Stimulated activated naive CD8-positive, alpha-beta T cell treated with anti-CD3 and anti-CD28 coated beads, Interleukin-15, amount 100 ng/mL, for 72 hours (primary cell): ENCODE results near the gene USP35.
"Not testable (repeated sequence)": the region's sequence is repeated elsewhere in the genome, so short reads cannot be mapped to it uniquely, and the experiment has no call there.

Source experiments
- ATAC-seq: fragments of 150-1000 bp; cut with Tn5 transposase; 2 replicates; pipeline ENCODE4 v1.10.0; 2021; ENCODE audit warnings: mild to moderate bottlenecking, moderate library complexity
- DNase-seq, 2 donors: peaks; one replicate each; pipeline ENCODE4 v3.0.0; 2021 to 2022
- H3K27ac Mint-ChIP-seq, 2 donors: one replicate each; pipeline ENCODE4 v1.8.0; 2022; ENCODE audit warnings: mild to moderate bottlenecking in 2 of 2, mixed read lengths in 2 of 2, moderate library complexity in 2 of 2
- H3K27me3 Mint-ChIP-seq: one replicate; pipeline ENCODE4 v1.8.0; 2022; ENCODE audit warnings: mixed read lengths
- H3K4me1 Mint-ChIP-seq: one replicate; pipeline ENCODE4 v1.8.0; 2022; ENCODE audit warnings: mild to moderate bottlenecking, mixed read lengths
- H3K4me3 Mint-ChIP-seq, 2 donors: one replicate each; pipeline ENCODE4 v1.8.0; 2022; ENCODE audit warnings: mild to moderate bottlenecking in 2 of 2, mixed read lengths in 2 of 2, moderate library complexity in 1 of 2
- H3K9me3 Mint-ChIP-seq, 2 donors: one replicate each; pipeline ENCODE4 v1.8.0; 2022; ENCODE audit warnings: mixed read lengths in 2 of 2

Gene USP35

DNA sequence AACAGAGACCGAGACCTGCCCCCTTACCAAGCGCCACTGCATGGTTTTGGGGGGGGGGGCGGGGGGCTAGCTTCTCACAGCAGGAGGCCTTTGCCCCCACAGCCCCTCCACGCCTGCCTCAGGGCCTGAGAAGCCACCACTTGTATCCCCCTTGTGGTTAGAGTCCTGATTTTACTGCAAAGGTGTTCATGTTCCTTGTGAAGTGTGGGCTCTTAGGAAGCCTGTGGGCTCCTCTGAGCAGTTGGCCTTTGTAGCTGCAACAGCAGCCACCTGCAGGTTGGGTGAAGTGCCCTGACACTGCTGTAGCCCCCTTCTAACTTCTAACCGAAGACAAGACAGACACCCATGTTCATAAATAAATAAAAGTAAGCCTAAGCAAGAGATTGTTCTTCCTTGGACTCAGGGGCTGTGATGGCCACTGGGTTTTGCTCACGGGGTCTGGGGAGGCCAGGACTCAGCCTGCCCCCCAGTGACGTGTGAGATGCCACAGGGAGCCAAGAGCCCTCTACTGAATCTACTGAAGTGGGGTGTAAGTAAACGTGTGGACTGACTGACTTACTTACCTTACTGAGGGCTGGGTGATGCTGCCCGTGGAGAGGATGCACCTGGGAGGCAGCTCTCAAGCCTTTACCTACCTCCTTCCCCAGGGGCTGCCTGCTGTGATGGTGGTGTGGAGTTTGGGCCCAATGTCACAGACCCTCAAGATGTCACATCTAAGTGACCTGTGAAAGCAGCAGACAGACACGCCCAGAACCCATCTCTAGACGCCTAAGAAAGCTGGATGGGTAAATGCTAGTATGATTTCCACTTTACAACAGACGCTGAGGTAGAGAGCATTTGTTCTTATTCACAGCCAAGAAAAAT is 25.8 kb downstream of the USP35 start:
- Mint-ChIP-seq H3K9me3 (no peaks in the 10 kb centered on the region), H3K27me3 (no peaks in the 10 kb centered on the region), H3K4me1 (peaks cover 7% of the 10 kb centered on the region), H3K4me3 (no peak overlapping the region), H3K27ac (no peak overlapping the region)
- DNase-seq (no peak), ATAC-seq (no peak)

DNA sequence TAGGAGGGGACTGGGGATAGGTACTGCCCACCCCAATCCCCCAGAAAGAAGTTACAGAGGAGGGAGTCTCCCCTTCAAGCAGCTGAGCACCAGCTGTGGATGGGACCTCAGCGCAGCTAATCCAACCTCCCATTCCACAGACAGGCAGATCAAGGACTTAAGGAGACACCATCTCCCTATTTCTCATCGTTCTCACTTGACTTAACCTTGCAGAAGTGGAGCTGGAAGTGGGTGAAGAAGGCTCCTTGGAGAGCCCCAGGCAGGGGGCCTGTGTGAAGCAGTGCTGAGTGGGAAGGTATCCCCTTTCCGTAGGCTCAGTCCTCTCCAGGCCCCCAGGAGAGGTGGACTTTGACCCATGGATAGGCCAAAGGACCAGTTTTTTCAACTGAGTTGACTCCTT is 27.3 kb downstream of the USP35 start:
- H3K27ac Mint-ChIP-seq = no peak overlapping the region
- H3K9me3 Mint-ChIP-seq = no peaks in the 10 kb centered on the region
- no peak for DNase-seq
- H3K4me1 Mint-ChIP-seq = peaks cover 20% of the 10 kb centered on the region
- H3K27me3 Mint-ChIP-seq = no peaks in the 10 kb centered on the region
- no peak overlapping the region for H3K4me3 Mint-ChIP-seq
- no peak for ATAC-seq

DNA sequence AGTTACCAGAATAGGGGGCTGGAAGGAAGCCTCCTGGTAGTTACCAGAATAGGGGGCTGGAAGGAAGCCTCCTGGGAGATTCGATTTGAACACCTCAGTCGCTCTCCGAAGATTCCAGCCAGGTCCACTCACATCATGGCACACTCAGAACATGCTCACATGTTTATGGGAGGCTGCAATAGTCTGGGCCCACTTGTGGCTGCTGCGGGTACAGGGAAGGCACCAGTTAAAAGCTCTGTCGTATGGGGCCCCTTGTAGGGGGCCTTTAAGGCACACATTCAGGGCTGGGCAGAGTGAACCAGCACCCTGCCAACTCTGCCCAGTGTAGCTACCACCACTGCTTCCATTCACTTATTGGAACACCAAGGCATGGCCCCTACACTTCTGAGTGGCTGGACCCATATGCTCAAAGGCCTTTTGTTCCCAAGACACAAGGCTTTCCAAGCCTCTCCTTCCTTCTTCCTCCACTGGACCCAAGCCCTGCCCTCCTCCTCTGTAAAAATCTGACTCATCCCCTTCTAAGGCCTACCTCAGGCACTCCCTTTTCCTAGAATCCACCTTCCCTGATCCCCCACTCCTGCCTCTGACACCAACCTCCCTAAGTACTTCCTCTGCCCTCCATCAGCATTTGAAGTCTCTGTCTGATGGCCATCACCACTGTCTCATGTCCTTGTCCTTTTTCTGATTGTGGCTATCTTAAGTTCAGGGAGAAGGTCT is 28.0 kb downstream of the USP35 start:
- no peak overlapping the region for H3K4me3 Mint-ChIP-seq
- peaks cover 22% of the 10 kb centered on the region for H3K4me1 Mint-ChIP-seq
- ATAC-seq (no peak), DNase-seq (no peak)
- H3K27ac Mint-ChIP-seq = no peak overlapping the region
- H3K27me3 Mint-ChIP-seq = no peaks in the 10 kb centered on the region
- H3K9me3 Mint-ChIP-seq = no peaks in the 10 kb centered on the region

DNA sequence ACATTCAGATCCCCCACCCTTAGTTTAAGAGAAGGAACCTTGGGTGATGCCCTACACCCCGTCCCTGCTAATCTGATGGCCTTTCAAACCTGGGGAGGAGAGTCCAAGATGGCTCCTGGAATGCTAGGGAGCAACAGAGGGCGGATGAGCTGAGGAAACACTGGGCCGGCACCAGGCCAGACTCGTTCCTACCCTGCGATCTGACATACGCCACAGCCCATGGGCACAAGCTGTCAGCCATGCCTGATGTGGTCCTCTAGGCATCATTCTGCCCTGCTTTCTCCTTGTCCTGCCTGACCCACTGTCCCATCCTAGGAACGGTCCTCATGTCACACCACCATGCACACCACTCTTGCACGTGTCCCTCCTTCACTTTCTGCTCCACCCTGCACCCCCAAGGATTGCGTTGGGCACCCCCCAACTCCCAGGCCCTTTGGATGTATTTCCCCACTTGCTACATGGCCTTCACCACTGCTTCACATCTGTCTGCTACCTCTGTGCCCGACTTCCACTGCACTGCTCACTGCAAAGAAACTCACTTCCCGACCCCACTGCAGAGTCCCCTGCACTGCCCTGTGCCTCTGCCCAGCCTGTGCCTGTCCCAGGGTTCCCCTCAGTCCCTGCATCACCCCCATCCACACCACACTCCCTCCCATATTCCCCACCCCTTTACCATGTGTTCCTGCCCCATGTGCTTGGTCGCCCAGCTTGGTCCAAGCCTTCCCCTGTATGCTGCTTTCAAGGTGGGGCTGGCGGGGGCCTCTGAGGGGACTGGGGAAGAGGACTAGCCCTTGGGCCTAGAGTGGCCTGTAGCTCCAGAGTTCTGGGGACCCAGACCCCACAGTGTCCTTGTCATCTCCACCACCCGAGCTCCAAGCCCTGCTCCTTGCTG is 29.2 kb downstream of the USP35 start:
- H3K4me1 Mint-ChIP-seq = peaks cover 22% of the 10 kb centered on the region
- ATAC-seq (peak; percentile 8), DNase-seq (peak in 1 of 2 donors; percentile 6)
- no peaks in the 10 kb centered on the region for H3K9me3 Mint-ChIP-seq
- H3K4me3 Mint-ChIP-seq = no peak overlapping the region
- no peaks in the 10 kb centered on the region for H3K27me3 Mint-ChIP-seq
- H3K27ac Mint-ChIP-seq = peak overlapping the region in 1 of 2 donors; percentile 89

DNA sequence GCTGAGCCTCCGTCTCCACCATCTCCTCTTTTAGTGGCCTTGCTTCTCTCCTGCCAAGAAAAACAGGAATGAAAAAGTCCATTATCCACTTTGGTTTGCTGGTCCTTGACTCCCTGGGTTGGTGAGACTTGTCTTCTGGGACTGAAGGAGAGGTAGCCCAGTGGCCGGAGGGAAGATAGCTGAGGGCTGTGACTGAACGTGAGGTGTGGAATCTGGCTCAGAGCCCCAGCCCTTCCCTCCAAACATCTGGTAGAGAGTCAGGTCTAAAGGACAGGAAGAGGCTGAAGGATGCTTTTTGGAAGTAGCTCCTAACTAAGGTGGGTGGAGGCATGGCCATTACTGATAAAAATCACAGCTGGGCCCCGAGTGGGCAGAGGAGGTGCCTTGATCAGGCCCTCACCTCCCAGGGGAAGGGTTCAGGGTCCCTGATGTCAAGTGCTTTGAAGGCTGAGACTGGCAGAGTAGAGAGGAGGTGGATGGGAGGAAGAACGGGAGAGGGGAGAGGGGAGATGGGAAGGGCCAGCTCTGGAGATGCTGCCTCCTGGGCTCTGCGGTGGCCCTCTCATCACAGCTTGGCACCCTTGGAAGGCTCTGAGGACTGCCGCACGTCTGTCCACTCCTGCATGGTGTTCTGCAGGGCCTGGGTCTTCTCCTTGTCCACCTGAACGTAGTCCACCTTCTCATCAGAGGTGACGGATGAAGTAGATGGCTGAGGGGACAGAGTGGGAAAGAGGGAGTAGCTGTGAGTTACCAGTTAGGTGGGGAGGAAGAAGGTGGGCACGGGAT is 30.2 kb downstream of the USP35 start:
- DNase-seq (peak in 1 of 2 donors; percentile 6), ATAC-seq (no peak)
- H3K27me3 Mint-ChIP-seq = no peaks in the 10 kb centered on the region
- peak overlapping the region in 1 of 2 donors; percentile 89 for H3K27ac Mint-ChIP-seq
- peaks cover 28% of the 10 kb centered on the region for H3K4me1 Mint-ChIP-seq
- H3K4me3 Mint-ChIP-seq = no peak overlapping the region
- no peaks in the 10 kb centered on the region for H3K9me3 Mint-ChIP-seq

DNA sequence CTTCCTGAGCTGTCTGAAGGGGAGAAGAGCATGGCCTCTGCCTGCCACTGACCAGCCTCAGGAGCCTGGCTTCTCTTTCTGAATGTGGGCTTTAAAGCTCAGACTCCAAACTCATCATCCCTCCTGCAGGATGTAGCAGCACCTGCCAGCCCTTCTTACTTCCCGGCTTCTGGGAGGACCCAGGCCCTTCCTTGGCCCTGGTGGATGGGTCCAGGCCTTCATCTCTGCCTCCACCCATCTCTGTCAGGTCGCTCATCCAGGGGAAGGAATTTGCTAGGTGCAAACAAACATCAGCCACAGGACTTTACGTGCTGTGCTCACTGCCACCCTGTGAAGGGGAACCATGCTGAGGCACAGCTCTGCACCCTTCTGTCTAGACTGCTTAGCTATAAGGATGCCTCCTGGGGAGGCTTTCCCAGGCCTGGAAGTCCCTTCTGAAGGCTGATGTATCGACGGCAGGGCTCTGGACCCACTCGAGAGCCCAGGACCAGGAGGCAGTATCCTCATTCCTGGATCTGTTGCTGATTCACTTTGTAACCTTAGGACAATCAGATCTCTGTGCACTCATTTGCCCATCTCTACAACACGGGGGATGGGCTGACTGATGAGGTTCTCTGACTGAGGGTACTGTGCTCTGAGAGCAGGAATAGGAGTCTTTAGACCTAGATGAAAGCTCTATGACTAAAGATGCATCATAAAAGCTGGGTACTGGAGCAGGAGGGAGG is 30.9 kb downstream of the USP35 start:
- H3K4me3 Mint-ChIP-seq = no peak overlapping the region
- no peaks in the 10 kb centered on the region for H3K9me3 Mint-ChIP-seq
- H3K4me1 Mint-ChIP-seq = peaks cover 28% of the 10 kb centered on the region
- peak in 1 of 2 donors; percentile 2 for DNase-seq
- no peaks in the 10 kb centered on the region for H3K27me3 Mint-ChIP-seq
- H3K27ac Mint-ChIP-seq = peak overlapping the region in 1 of 2 donors; percentile 82
- no peak for ATAC-seq

DNA sequence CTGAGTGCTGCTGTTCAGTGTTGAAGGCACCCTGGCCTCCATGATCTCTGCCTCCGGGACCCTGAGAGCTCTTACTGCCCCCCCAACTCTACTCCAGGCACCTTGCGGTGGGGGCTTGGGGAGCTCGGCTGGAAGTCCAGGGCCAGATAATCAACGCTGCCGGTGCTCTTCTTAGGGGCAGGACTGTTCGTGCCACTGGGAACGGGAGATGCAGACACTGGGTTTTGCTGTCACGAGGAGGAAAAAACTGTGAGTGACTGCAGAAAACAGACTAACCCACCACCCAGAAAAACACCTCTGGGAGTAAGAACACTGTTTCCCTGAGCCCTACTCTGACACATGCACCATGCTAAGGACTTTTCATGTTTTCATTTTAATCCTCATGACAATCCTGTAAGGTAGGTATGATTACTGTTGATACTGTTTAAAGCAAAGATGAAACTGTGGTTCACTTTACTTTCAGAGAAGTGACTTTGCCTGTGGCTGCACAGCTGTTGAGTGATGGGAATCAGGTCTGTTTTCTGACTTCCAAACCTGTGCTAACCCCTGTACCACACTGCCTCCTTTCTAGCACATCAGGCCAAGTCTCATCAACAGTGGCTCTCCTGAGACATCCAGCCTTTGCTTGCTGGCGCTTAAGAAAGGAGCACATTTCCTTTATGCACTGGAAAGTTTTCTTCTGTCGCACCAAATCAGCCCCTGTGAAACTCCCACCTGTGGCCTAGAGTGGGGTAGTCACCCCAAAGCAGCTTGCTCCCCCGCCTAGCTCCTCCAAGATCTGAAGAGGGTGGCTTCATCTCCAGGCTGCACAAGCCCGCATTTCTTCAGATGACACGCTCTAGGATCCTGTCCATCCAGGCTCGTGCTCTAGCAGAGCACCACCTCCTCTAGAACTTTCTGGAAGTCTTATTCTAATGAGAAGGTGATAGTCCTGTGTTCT is 31.8 kb downstream of the USP35 start:
- DNase-seq = peak in 1 of 2 donors; percentile 6
- Mint-ChIP-seq H3K4me3 (no peak overlapping the region), H3K4me1 (peaks cover 28% of the 10 kb centered on the region), H3K27ac (peak overlapping the region; percentile 82 to 91), H3K27me3 (no peaks in the 10 kb centered on the region), H3K9me3 (no peaks in the 10 kb centered on the region)
- ATAC-seq = no peak

DNA sequence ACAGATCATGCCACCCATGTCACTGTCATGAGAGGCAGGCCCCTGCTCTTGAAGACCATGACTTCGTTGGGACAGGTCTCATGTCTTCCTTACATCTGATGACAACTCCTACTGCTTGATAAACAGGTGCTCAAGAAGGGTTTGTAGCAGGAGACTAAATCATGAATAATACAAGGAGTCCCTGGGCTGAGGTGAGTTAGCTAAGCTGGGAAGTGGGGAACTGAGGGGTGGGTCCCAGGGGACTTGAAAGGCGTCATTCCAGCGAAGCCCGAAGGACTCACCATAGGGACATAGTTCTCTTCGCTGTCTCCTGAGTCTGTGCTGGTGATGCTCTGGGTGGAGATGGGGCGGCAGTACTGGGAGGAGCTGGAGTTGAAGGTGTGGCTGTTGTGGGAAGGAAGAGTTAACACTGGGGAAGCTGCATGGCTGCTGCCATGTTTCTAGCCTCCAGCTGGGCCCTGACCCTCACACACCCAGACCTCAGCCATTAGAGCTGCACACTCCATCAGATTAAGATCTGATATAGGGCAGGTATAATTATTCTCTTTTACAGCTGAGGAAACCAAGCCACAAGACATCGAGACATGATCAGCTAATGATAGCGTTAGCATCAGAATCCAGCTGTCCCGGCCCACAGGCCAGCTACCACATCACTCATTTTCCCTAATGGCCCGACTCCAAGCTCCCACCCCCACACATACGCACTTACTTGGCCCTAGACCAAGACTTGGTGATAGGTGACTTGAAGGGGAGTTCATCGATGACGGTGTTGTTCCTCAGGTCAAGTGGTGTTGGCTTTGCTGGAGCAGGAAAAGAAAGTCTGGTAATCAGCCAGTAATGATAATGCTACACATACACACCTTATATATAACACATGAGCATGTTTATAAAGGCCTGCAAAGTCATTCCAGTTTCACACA is 32.9 kb downstream of the USP35 start:
- Mint-ChIP-seq H3K4me1 (peaks cover 29% of the 10 kb centered on the region), H3K27me3 (no peaks in the 10 kb centered on the region), H3K9me3 (no peaks in the 10 kb centered on the region), H3K4me3 (no peak overlapping the region), H3K27ac (no peak overlapping the region)
- no peak for ATAC-seq
- DNase-seq = no peak

DNA sequence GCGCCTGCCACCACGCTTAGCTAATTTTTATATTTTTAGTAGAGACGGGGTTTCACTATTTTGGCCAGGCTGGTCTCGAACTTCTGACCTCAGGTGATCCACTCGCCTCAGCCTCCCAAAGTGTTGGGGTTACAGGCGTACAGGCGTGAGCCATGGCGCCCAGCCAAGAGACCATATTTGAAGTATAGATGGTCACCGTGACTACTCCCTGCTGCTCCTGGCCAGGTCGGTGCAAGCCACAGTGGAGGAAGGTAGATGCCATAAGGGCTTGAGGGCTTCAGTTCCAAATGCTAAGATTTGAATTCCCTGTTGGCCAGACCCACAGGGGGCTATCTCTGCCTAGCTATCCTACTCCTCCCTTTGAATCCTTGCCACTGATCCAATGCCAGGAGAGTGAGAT is 34.0 kb downstream of the USP35 start:
- not testable (repeated sequence) for H3K27ac Mint-ChIP-seq, H3K27me3 Mint-ChIP-seq, H3K9me3 Mint-ChIP-seq, H3K4me3 Mint-ChIP-seq, ATAC-seq
- peak in 1 of 2 donors; percentile 5 for DNase-seq
- peaks cover 33% of the 10 kb centered on the region for H3K4me1 Mint-ChIP-seq

DNA sequence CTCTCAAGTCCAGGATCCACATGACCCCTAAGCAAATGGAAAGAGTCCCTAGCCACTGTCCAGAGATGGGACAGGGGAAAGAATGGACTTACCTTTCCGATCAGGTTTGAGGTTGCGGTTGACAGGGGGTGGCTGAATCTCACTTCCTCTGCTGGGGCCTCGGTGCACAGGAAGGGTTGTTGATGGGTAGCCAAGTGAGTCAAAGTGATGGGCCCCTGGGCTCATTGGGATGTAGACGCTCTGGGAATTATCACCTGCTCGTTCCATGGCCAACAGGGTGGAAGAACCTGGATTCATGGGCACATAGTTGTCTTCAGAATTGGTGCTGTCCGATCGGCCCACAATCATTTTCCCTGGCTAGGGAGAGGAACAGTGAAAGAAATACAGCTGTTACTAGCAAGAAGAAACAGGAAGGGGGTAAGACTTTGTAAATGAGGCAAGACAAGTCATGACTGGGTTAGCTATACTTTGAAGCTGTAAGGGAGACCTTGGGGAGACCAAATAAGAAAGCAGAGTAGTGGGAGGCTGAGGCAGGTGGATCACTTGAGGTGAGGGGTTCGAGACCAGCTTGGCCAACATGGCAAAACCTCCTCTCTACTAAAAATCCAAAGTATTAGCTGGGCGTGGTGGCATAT is 34.7 kb downstream of the USP35 start:
- no peak for ATAC-seq
- H3K27me3 Mint-ChIP-seq = no peaks in the 10 kb centered on the region
- H3K4me3 Mint-ChIP-seq = no peak overlapping the region
- H3K4me1 Mint-ChIP-seq = peaks cover 33% of the 10 kb centered on the region
- no peaks in the 10 kb centered on the region for H3K9me3 Mint-ChIP-seq
- peak in 1 of 2 donors; percentile 4 for DNase-seq
- H3K27ac Mint-ChIP-seq = peak overlapping the region in 1 of 2 donors; percentile 72

DNA sequence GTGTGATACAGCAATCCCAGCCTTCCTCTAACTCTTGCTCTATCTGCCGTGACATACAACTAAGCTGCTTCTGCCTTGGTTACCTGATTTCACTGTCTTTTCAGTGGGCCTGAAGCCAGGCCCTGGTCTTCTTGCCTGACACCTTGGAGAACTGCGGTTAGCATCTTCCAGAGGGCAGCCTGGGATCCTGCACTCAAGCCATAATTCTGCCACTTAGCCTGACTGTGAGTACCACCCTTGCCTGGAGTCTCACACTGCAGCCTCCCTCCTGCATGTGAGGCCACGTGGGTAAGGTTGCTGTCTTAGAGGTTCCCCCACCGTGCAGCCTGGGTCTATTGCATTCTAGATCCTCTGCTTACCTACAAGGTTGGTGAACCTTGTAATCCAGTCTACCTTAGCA is 35.8 kb downstream of the USP35 start:
- H3K27me3 Mint-ChIP-seq = no peaks in the 10 kb centered on the region
- ATAC-seq (no peak), DNase-seq (no peak)
- no peak overlapping the region for H3K4me3 Mint-ChIP-seq
- no peaks in the 10 kb centered on the region for H3K9me3 Mint-ChIP-seq
- peaks cover 37% of the 10 kb centered on the region for H3K4me1 Mint-ChIP-seq
- H3K27ac Mint-ChIP-seq = no peak overlapping the region

DNA sequence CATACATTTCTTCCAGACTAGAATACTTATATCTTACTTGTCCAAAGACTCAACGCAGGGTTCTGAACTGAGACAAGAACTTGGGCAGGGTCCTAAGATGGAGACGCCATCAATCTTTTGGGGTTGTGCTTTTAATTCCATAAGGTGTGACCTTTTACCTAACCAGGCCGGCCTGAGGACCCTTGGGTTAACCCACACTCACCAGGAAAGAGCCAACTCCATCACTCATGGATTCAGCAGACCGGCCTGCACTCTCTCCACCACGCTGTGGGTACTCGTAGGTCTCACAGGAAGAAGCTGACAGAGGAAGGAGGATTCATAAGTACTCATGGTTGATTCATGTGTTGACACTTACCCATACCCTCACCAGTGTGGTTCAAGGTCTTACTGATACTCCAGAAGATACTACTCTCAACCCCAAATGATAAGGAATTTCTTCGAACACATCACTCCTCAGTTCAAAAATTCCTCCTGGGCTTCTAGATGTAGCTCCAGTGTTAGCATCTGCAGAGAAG is 36.2 kb downstream of the USP35 start:
- Mint-ChIP-seq H3K9me3 (no peaks in the 10 kb centered on the region), H3K27me3 (no peaks in the 10 kb centered on the region), H3K27ac (no peak overlapping the region), H3K4me1 (peaks cover 35% of the 10 kb centered on the region), H3K4me3 (no peak overlapping the region)
- ATAC-seq (no peak), DNase-seq (no peak)
